Bronchial epithelial cell (primary cell): ENCODE measurements around the gene AHSA1. TPM values are rescaled to one million over a fixed set of nuclear protein-coding genes. Genes with fewer than 3 reads are reported as not detected.

ENCODE experiments used
- DNase-seq: peaks from one replicate; pipeline ENCODE4 v3.0.0-alpha.2; 2010; ENCODE audit warnings: low read depth
- FAIRE-seq: peaks from 2 replicates; lab custom pipeline; 2011; peaks lifted over from hg19 to GRCh38; lab: Jason Lieb, UNC
- H3K27me3 ChIP-seq: 2 replicates; pipeline ENCODE4 v1.5.1; 2011; ENCODE audit warnings: low read length; ENCODE audit not compliant: control insufficient read depth, insufficient read depth
- H3K36me3 ChIP-seq: 2 replicates; pipeline ENCODE4 v1.5.1; 2011; ENCODE audit warnings: low read length; ENCODE audit not compliant: control insufficient read depth, insufficient read depth
- H3K4me3 ChIP-seq: 2 replicates; pipeline ENCODE4 v1.5.1; 2011; ENCODE audit warnings: mild to moderate bottlenecking, low read depth, low read length, control low read depth
- total RNA-seq: library from RNA; depleted of rRNA; stranded (reverse); fragments of >200 nt; gene quantifications from 2 replicates; pipeline ENCODE4 v1.2.1, GENCODE V29; 2014
- TF ChIP-seq, protein P1 (sequence below): IDR thresholded peaks from 2 replicates; pipeline ENCODE4 v1.5.1; 2011; ENCODE audit warnings: mild to moderate bottlenecking, moderate library complexity, low read length, control low read depth, inconsistent platforms; ENCODE audit not compliant: insufficient read depth, severe bottlenecking

The AHSA1 gene
- total RNA-seq, 1 donor from 2014 or later, result 179 TPM

- no peaks in the 10 kb centered on the region for H3K27me3 ChIP-seq
- TF ChIP-seq, protein P1, sequence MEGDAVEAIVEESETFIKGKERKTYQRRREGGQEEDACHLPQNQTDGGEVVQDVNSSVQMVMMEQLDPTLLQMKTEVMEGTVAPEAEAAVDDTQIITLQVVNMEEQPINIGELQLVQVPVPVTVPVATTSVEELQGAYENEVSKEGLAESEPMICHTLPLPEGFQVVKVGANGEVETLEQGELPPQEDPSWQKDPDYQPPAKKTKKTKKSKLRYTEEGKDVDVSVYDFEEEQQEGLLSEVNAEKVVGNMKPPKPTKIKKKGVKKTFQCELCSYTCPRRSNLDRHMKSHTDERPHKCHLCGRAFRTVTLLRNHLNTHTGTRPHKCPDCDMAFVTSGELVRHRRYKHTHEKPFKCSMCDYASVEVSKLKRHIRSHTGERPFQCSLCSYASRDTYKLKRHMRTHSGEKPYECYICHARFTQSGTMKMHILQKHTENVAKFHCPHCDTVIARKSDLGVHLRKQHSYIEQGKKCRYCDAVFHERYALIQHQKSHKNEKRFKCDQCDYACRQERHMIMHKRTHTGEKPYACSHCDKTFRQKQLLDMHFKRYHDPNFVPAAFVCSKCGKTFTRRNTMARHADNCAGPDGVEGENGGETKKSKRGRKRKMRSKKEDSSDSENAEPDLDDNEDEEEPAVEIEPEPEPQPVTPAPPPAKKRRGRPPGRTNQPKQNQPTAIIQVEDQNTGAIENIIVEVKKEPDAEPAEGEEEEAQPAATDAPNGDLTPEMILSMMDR, result no peak
- H3K36me3 ChIP-seq, result peaks cover 16% of the 10 kb centered on the region
- no peak overlapping the region for H3K4me3 ChIP-seq
- DNase-seq, result no peak
- FAIRE-seq, result no peak
Measured at GRCh38 chr14:77516126-77516525, 58.2 kb downstream of the AHSA1 start.

Other genes with a start within 250 kb of the AHSA1 start
- 0.26 TPM in 1 of 2 replicates, not detected in the other for gene NGB, start 186.9 kb upstream of the AHSA1 start, total RNA-seq
- gene POMT2, start 137.2 kb upstream of the AHSA1 start, total RNA-seq, result 5.8 and 7.8 TPM in 2 replicates
- gene GSTZ1, start 137.1 kb upstream of the AHSA1 start, total RNA-seq, result 55.6 and 66.1 TPM in 2 replicates
- 6.8 and 8.2 TPM in 2 replicates for gene TMED8, start 81.0 kb upstream of the AHSA1 start, total RNA-seq
- gene SAMD15, start 80.7 kb upstream of the AHSA1 start, total RNA-seq, result under 0.01 and 0.26 TPM in 2 replicates
- gene NOXRED1, start 34.6 kb upstream of the AHSA1 start, total RNA-seq, result 0.26 and 0.51 TPM in 2 replicates
- 20.0 and 20.9 TPM in 2 replicates for gene VIPAS39, start 492 bp upstream of the AHSA1 start, total RNA-seq
- gene ISM2, start 40.7 kb downstream of the AHSA1 start, total RNA-seq, result not detected in 2 replicates
- 26.8 and 31.9 TPM in 2 replicates for gene SPTLC2, start 158.5 kb downstream of the AHSA1 start, total RNA-seq
- gene ALKBH1, start 249.9 kb downstream of the AHSA1 start, total RNA-seq, result 11.6 and 12.4 TPM in 2 replicates